SK-N-SH (cell line): ENCODE data around the gene BACE1-AS.

Experiments used
- CHD2 ChIP-seq: fragments of 150-350 bp; IDR thresholded peaks from 2 replicates; pipeline ENCODE4 v1.6.1; 2018; ENCODE audit warnings: low read length; ENCODE audit not compliant: partially characterized antibody
- EP300 ChIP-seq, 2 experiments: IDR thresholded peaks; 2 replicates each; pipeline versions ENCODE4 v1.4.0 to v1.6.1; 2012; ENCODE audit warnings: borderline replicate concordance in 1 of 2, low read depth in 1 of 2, low read length in 1 of 2
- FOXJ3 ChIP-seq: sonication (generic); formaldehyde crosslinking; IDR thresholded peaks from 2 replicates; pipeline ENCODE4 v1.5.1; 2020; ENCODE audit warnings: mild to moderate bottlenecking, missing genetic modification reagents
- GABPA ChIP-seq: IDR thresholded peaks from 2 replicates; pipeline ENCODE4 v1.4.0; 2012; ENCODE audit warnings: low read depth, mild to moderate bottlenecking
- JUND ChIP-seq: IDR thresholded peaks from 2 replicates; pipeline ENCODE4 v1.4.0; 2012
- POLR2AphosphoS5 ChIP-seq: IDR thresholded peaks from 2 replicates; pipeline ENCODE4 v1.6.1; 2012; ENCODE audit warnings: low read depth, low read length
- RXRA ChIP-seq: IDR thresholded peaks from 2 replicates; pipeline ENCODE4 v1.4.0; 2012; ENCODE audit warnings: low read depth, mild to moderate bottlenecking, borderline replicate concordance
- TAF1 ChIP-seq: IDR thresholded peaks from 2 replicates; pipeline ENCODE4 v1.6.1; 2012; ENCODE audit warnings: low read depth, mild to moderate bottlenecking, low read length, moderate library complexity, borderline replicate concordance
- TEAD4 ChIP-seq: IDR thresholded peaks from 2 replicates; pipeline ENCODE4 v1.4.0; 2012; ENCODE audit warnings: mild to moderate bottlenecking, borderline replicate concordance; ENCODE audit not compliant: insufficient read depth
- YY1 ChIP-seq: IDR thresholded peaks from 2 replicates; pipeline ENCODE4 v1.4.0; 2012; ENCODE audit warnings: low read depth, mild to moderate bottlenecking
- TF ChIP-seq, protein P1 (sequence below): fragments of 200-600 bp; sonication (generic); IDR thresholded peaks from 2 replicates; pipeline ENCODE4 v1.6.1; 2017; ENCODE audit warnings: antibody characterized with exemption, mild to moderate bottlenecking, moderate library complexity
- TF ChIP-seq, protein P2 (sequence below): fragments of 150-350 bp; IDR thresholded peaks from 2 replicates; pipeline ENCODE4 v1.6.1; 2017; ENCODE audit warnings: antibody characterized with exemption, low read length, low read depth, borderline replicate concordance
- TF ChIP-seq, protein P3 (sequence below): IDR thresholded peaks from 2 replicates; pipeline ENCODE4 v1.4.0; 2012; ENCODE audit warnings: low read depth
- TF ChIP-seq, protein P4 (sequence below): IDR thresholded peaks from 2 replicates; pipeline ENCODE4 v1.6.1; 2012; ENCODE audit warnings: mild to moderate bottlenecking, low read depth, low read length, moderate library complexity

DNA sequence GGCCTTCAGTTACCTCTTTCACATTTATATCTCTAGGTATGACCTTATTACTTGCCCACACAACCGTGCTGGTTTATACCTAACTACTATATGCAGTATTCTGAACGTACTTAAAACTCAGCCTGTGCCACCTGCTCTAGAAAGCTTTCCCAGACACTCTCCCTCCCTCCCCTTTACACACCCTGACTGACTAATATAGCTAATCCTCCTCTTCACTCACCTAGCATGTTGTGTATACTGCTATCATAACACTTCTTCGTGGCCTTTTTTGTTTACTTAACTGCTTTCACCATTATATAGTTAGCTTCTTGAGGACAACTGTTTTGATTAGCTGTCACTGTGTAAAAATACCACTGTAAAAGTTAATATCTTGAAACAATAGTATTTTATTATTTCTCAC, 35.2 kb upstream of the BACE1-AS start:
- TF ChIP-seq, protein P1, sequence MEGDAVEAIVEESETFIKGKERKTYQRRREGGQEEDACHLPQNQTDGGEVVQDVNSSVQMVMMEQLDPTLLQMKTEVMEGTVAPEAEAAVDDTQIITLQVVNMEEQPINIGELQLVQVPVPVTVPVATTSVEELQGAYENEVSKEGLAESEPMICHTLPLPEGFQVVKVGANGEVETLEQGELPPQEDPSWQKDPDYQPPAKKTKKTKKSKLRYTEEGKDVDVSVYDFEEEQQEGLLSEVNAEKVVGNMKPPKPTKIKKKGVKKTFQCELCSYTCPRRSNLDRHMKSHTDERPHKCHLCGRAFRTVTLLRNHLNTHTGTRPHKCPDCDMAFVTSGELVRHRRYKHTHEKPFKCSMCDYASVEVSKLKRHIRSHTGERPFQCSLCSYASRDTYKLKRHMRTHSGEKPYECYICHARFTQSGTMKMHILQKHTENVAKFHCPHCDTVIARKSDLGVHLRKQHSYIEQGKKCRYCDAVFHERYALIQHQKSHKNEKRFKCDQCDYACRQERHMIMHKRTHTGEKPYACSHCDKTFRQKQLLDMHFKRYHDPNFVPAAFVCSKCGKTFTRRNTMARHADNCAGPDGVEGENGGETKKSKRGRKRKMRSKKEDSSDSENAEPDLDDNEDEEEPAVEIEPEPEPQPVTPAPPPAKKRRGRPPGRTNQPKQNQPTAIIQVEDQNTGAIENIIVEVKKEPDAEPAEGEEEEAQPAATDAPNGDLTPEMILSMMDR: no peak
- no peak for TF ChIP-seq POLR2AphosphoS5
- TF ChIP-seq, protein P2, sequence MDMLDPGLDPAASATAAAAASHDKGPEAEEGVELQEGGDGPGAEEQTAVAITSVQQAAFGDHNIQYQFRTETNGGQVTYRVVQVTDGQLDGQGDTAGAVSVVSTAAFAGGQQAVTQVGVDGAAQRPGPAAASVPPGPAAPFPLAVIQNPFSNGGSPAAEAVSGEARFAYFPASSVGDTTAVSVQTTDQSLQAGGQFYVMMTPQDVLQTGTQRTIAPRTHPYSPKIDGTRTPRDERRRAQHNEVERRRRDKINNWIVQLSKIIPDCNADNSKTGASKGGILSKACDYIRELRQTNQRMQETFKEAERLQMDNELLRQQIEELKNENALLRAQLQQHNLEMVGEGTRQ: no peak
- TF ChIP-seq EP300 (IDR thresholded peaks at IDR 0.05; ENCODE audit: borderline replicate concordance in 1 of 2, low read depth in 1 of 2, low read length in 1 of 2): no peak
- TF ChIP-seq, protein P3, sequence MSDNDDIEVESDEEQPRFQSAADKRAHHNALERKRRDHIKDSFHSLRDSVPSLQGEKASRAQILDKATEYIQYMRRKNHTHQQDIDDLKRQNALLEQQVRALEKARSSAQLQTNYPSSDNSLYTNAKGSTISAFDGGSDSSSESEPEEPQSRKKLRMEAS: no peak
- no peak for TF ChIP-seq GABPA
- no peak for TF ChIP-seq TAF1
- no peak for TF ChIP-seq YY1
- no peak for TF ChIP-seq FOXJ3 (CRISPR knock-in tag)
- no peak for TF ChIP-seq CHD2
- TF ChIP-seq, protein P4, sequence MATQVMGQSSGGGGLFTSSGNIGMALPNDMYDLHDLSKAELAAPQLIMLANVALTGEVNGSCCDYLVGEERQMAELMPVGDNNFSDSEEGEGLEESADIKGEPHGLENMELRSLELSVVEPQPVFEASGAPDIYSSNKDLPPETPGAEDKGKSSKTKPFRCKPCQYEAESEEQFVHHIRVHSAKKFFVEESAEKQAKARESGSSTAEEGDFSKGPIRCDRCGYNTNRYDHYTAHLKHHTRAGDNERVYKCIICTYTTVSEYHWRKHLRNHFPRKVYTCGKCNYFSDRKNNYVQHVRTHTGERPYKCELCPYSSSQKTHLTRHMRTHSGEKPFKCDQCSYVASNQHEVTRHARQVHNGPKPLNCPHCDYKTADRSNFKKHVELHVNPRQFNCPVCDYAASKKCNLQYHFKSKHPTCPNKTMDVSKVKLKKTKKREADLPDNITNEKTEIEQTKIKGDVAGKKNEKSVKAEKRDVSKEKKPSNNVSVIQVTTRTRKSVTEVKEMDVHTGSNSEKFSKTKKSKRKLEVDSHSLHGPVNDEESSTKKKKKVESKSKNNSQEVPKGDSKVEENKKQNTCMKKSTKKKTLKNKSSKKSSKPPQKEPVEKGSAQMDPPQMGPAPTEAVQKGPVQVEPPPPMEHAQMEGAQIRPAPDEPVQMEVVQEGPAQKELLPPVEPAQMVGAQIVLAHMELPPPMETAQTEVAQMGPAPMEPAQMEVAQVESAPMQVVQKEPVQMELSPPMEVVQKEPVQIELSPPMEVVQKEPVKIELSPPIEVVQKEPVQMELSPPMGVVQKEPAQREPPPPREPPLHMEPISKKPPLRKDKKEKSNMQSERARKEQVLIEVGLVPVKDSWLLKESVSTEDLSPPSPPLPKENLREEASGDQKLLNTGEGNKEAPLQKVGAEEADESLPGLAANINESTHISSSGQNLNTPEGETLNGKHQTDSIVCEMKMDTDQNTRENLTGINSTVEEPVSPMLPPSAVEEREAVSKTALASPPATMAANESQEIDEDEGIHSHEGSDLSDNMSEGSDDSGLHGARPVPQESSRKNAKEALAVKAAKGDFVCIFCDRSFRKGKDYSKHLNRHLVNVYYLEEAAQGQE: no peak
- no peak for TF ChIP-seq JUND
- no peak for TF ChIP-seq TEAD4
- TF ChIP-seq RXRA: no peak
